ENCODE data around the gene DDX21. TPM values are rescaled to one million over a fixed set of nuclear protein-coding genes. Genes with fewer than 3 reads are reported as not detected.

The DDX21 gene
- 43.5 and 68.3 TPM in 2 replicates for total RNA-seq

GRCh38 chr10:68955832-68956532 is at the start of gene DDX21:
DDX21 (plus strand) TSS chr10:68956170; CDS start chr10:68956226, 56 bp downstream.

GRCh38 chr10:68988530-68989316 is 32.8 kb downstream of the DDX21 start, which contains the start of gene KIFBP:
KIFBP (plus strand) TSS chr10:68988803; CDS start chr10:68988833, 30 bp downstream.

Other genes starting within 250 kb of the DDX21 start
- gene CCAR1, start 234.9 kb upstream of the DDX21 start, total RNA-seq, result 25.9 and 26.2 TPM in 2 replicates
- under 0.01 and 0.06 TPM in 2 replicates for gene STOX1, start 128.6 kb upstream of the DDX21 start, total RNA-seq
- 45.9 and 51.9 TPM in 2 replicates for gene DDX50, start 54.9 kb upstream of the DDX21 start, total RNA-seq
- 35.9 and 39.2 TPM in 2 replicates for gene KIFBP, start 32.6 kb downstream of the DDX21 start, total RNA-seq
- gene SRGN, start 131.9 kb downstream of the DDX21 start, total RNA-seq, result 257 and 310 TPM in 2 replicates
- gene VPS26A, start 168.0 kb downstream of the DDX21 start, total RNA-seq, result 27.3 and 35.2 TPM in 2 replicates
- 23.3 and 25.1 TPM in 2 replicates for gene SUPV3L1, start 224.1 kb downstream of the DDX21 start, total RNA-seq